A549 treated with GW870086 at 1 μM for 4 hours (cell line): ENCODE results near the gene SNRK. TPM values are rescaled to one million over a fixed set of nuclear protein-coding genes. Genes with fewer than 3 reads are reported as not detected.

Experiments
- total RNA-seq: library from RNA; stranded (reverse); fragments of 200-300 nt; extraction: Qiagen RNA extraction; gene quantifications from 5 replicates; pipeline ENCODE4 v1.2.3, GENCODE V29; 2022; ENCODE audit warnings: low read depth

SNRK gene
- total RNA-seq = 3.6 to 5.3 TPM (median 4.5 TPM) in 5 replicates

GRCh38 chr3:43286115-43286840, at the start of gene SNRK:
Gene SNRK (plus strand): TSS chr3:43286540. CDS start chr3:43303204, 16,664 bp downstream.

Other genes with a start within 250 kb of the SNRK start
- gene POMGNT2, start 180.5 kb upstream of the SNRK start, total RNA-seq = 5.9 to 9.3 TPM (median 7.8 TPM) in 5 replicates